HG02981 (cell line): ENCODE results near the gene SCG5.

Source experiments
- ATAC-seq: cut with Tn5 transposase; IDR thresholded peaks from one replicate; pipeline ENCODE4 v1.9.1; 2021; ENCODE audit warnings: mild to moderate bottlenecking, moderate library complexity; ENCODE audit not compliant: unreplicated experiment

The SCG5 gene

DNA sequence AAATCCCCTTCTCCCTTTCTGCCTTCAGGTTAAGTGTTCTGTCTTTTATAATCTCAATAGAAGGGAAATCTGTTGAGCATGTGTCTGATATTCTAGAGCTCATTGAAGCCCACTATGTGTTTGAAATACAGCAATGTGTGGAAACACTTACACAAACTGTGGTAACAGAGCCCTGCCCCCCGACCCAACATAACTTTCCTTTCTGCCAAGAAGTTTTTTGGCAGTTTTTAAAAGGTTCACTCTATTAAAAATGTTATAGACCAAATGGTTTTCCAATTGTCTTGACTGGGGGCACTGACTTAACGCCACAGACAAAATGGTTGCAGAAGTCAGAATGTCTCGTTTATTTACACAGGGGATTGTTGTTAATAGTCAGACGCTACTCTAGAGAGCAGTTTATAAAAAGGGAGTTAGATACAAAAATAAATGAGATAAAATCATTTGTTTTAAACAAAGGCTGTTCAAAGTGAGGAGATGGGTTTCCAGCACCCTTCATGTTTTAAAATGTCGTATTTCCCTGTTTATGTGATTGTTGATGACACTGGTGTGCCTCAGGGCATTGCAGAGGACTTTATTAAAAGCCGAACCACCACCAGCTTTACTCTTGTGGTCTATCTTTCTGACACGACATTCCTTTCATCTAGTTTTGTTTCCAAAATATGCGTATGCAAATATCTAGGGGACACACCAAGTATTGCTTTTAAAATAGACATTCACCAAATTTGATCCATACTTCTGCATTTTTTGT, 49.6 kb downstream of the SCG5 start:
- ATAC-seq = no peak

DNA sequence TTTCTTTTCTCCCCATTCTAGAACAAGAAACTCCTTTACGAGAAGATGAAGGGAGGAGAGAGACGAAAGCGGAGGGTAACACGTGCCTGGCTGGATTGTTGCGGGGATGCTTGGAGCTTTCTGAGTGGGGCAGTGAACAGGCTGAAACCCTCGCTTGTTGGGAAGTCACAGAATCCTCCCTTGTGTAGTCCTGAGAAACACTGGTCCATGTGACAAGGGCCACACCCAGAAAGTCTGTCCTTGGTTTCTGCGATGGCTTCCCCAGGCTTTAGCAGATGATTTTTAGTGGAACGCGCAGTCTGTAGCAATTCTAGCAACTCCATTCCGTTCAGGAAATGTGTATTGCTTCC, 50.2 kb downstream of the SCG5 start:
- ATAC-seq = no peak

DNA sequence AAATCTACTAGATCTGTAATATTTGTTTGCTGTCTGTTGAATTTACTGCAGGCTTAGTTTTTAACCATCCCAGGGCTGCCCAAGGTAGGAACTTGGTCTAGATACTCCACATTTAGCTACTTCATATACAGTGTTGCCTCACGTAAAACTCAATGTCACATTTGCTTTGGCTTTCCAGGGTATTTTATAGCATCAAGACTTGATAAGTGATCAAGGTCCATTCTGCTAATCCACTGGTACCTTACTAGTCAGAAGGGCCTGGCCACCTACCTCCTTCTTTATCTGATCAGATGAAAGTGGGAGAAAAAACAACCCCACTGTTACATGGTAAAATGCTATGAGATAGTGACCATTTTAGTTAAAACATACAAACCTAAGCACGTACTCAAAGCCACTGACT, 50.8 kb downstream of the SCG5 start:
- no peak for ATAC-seq

DNA sequence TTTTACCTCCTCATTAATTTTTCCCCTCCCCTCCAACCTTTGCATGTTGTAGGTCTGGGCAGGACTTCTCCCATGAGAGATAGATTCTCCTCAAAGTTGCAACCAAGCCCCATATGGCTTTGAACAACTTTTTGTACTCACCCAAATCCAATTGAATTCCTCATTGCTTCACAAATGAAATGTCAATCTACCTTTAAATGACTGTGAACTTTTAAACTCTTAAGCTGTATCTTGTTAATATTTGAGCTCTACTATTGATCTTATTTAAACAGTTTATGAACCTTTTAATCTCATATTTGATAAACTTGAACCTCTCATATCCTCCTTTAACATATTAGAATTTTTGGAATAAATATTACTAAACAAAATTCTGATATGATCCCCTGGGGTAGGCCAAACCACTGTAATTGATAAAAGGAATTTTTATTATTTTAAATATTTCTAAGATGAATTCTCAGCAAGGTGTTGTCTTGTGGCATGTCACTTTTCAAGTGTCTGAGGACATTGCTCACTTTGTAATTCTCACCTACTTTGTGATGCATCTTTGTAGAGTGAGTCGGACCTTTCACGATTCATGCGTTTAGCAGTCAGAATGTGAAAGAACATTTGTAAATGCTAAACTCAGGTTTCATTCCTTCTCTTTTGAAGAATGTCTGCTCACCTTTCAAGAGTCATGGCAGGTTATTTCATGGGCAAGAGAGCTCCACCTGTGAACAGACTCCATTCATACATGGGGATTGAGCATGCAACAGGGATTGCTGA, 52.9 kb downstream of the SCG5 start:
- no peak for ATAC-seq

DNA sequence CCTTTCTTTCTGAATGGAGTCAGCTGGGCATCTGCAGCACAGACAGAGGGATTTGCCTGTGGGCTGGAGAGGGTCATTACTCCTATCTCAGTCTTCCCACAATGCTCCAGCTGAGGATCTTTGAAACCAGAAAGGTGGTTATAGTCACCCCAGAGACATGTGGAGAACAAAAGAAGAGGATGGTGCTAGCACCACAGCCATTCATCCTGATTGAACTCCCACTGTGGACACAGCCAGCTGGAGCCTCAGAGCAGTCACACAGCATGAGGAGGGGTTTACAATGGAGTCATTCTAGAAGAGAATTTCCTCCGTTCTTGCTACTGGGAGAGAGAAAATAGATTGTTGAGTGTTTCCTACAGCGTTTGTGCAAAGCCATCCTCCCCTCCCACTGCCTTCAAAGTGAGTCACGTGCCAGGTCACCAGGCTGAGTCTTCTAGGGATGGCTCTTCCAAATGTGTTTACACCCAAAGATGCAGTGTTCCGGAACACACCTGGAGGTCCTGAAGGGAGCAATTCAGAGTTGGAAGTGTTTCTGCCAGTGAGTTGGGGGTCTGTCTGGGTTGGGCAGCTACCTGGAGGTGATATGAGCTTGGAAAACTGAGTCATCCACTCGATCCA, 57.4 kb downstream of the SCG5 start:
- ATAC-seq = no peak

DNA sequence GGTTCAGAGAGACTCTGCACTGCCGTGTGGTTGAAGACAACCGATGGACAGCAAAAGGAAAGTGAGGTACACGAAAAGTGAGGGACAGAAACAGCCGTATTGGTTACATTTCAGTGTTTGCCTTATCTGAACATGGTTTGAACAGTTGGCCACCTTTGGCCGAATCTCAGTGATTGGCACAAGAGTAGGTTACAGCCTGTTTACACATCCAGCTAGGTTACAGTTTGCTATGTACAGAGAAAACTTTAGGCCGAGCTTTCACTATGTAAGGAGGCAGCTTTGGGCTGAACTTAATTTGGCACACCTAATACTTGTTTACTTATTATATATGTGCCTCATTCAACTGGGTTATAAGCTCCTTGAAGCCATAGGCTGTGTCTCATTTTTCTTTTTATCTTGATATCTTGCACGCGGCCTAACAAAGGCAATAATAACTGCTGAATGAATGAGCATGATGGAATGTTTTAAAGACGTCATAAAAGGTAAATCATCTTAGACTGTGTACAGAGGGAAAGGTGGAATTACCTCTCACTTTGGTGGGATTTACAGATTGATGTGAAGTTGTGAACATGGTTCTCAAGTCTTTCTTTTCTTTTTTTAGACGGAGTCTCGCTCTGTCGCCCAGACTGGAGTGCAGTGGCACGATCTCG, 59.1 kb downstream of the SCG5 start:
- ATAC-seq = no peak

DNA sequence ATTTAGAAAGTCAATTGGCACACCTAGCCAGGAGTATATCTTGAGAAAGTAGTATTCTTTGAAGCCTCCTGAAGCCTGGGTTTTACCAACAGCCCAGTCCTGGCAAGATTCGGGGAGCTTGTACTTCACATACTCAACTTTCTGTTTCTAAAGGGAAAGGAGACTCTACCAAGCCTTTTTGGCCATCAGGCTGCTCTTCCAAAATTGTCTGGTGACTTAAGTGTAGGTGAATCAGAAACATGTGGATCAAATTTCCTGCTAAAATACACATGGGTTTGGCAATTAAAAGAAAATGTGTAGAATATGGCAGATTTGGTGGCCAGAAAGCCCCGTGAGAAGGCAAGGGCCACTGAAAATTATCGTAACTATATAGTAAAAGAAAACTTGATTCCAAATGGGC, 60.4 kb downstream of the SCG5 start:
- no peak for ATAC-seq

DNA sequence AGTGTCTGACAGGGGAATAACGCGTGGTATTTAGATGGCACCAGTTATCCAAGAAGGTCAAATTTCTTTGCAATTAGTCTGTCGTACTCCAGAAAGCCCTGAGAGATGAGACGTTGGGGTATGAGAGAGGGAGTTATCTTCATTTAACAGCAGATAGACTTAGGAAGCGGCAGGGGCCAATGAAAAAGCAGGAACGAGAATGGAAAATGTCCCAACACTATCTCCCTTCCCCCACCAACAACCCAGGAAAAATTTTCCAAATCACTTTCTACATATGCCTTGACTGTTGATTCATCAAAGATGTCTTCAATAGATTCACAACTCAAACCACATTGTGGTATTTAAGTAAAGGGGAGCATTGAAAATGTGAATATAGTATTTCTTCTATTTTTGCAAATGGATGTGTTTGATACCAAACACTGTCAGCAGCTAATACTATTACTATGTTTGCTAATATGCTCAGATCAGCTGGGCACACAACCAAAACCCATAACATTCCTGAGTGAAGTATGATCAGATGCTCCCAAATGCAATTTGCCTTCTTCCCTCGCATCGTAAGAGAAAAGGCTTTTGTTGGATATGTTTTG, 63.0 kb downstream of the SCG5 start:
- no peak for ATAC-seq

DNA sequence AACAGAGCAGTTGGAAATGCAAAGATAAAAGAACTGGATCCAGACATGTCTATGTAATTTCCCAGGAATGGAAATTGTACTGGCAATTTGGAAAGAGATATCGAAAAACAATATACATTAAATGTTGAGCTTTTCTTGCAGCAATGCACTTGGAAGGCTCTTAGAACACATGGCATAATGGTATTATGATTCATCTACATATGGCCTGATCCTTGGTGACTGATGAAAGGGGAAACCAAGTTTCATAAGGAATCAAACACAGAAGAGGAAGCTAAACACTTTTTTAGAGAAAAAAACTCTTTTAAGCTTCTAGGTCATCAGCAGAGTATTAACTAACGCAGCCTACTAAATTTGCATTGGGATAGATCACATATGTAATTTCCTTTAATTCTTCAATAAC, 63.9 kb downstream of the SCG5 start:
- no peak for ATAC-seq

DNA sequence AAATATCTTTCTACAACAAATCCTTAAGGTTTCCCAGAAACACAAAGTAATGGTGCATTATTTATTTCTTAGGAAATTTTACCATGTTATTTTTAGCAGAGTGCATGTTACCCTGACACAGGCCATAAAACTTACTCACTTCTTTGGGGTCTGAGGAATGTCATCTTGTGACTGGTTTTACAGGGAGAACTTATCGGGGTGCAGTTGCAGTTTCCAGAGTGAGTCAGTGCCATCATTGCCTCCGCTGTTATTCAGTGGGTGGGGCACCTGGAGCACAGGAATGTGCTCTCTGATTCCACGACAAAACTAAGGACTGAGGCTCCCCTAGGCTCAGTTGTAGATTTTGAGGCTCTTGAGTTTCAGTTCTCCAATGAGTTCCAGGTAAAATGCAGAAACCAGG, 65.2 kb downstream of the SCG5 start:
- ATAC-seq = no peak

DNA sequence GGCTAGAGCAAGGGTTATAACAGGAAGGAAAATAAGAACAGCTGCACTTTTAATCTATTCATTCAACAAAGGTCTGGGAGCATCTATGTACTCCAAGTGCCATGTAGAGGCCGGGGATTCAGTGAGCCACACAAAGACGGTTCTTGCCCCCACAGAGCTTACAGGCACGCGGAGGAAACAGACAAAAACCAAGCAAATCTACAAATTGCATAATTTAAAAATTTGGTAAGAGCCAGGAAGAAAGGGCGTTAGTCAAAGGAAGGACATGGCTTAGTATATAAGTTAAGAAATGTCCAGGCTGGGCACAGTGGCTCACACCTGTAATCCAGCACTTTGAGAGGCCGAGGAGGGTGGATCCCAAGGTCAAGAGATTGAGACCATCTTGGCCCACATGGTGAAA, 65.9 kb downstream of the SCG5 start:
- no peak for ATAC-seq

DNA sequence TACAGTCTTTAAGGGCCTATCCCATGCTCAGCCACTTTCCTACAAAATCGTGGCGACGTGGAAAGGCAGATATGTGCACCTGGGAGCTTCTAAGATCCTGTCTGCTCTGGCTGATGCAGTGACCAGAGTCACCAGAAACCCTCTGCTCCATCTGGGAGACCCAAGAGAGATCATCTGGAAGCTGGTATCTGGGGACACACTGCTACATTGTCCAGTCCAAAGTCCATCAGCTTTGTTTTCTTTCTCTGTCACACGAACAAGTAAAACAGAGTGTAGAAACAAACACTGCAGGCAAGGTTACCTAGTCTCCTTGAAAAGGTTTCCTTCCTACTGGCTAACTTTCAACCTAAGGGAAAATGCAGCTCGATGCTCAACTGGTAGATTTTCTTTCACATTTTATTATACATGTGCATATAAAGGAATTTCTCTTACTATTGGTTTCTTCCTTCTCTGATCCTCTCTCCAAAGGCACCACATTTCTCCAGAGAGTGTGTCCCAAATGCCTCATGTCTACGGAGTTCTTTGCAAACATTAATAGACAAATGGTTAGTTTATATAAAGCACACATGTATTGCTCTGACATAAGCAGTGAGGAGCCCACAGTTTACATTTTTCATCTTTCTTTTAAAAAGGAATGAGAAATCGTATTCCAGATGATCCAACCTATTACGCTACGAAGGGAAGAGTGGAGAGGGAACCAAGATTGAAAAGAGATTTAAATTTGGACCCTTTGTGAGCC, 68.0 kb downstream of the SCG5 start:
- ATAC-seq = no peak

DNA sequence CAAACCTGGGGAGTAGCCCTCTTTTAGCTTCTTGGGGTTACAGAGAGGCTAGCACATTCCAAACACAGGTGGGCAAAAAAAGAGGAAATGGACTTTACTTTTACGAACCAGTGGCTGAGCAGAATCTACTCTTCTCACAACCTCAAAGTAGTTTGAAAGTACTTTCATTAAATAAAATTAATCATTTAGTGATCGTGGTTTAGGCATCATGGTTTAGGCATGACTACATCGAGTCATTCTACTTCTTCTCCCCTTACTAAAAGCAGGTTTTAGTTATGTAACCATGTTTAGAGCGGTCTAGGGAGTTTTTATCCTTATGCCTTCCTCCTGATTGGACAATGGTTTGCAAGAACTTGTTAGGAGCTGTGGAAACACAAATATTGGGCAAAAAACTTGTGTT, 73.8 kb downstream of the SCG5 start:
- peak; percentile 75 for ATAC-seq

DNA sequence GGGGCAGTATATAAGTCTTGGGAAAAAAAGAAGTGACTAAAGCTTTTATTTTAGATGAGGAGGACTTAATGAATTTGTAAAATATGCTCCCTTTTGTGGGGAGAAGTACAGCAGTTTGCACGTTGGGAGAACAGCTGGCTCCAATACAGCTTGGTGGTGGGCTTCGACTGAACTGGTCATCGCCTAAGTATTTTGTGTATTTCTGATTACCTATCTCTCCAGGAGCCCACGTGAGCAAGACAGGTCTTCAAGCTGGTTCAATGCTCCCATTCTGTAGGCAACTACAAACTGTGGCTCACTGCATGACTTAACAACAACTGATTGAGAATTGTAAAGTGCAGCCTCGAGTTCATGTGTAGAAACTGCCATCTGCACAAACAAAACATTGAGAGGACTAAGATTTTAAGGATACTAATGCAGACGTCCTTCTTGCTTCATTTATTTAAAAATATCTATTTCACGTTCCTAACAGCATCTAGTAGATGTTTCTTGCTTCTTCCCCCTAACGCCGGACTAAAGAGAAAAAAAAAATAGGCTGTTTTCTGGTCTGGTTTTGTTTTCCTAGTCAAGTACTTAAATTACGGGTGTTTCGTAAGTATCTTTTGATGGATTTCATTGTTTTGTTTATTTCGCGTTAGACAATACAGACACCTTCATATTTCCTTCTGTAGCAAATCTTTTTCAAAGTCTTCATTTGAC, 74.9 kb downstream of the SCG5 start:
- ATAC-seq = no peak

DNA sequence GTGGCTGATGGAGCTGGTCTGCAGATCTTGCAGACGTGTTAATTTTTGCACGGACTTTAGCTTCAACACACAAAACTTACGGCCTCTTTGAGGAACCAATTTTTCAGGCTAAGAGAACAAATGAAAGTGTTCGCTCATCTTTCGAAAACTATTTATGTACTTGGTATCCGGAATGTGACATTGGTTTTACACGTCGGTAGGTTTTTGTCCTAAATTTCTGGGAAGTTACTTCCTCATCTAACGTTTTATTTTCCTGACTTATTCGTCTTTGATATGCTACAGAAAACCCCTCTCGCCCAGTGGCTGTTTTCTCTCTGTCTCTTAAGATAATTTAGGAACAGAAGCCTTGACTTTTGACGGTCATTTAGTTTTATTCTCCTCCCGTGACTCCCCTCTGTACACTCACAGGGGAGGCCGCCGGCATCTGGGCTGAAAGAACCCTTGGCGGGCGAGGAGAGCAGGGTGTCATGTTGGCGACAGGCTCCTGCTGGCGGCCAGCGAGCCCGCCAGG, 75.5 kb downstream of the SCG5 start:
- no peak for ATAC-seq

DNA sequence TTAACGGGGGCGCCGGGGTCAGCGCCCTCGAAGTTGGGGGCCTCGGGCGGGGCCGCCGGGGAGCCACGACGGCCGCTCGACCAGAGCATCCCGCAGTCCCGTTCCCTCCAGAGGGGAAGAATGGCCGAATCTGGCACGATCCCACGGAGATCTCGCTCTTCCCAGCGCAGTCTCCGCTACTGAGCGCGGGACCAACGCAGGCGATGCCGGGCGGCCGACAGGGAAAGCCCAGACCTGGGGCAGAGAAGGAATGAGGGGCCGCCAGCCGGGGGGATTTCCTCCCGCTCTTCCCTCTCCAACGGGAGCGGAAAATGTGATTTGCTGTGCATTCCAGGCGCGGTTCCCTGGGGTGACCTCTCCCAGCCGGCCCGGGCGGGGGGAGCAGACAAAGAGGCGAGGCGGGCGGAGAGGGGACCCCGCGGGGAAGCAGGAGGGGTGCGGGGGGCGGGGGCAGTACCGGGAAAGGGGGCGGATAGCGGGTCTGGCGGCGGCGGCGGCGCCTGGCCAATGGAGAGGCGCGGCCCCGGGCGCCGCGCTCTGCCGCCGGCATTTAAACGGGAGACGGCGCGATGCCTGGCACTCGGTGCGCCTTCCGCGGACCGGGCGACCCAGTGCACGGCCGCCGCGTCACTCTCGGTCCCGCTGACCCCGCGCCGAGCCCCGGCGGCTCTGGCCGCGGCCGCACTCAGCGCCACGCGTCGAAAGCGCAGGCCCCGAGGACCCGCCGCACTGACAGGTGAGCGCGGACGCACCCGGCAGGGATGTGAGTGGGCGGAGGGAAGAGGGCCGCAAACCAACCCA, 76.1 kb downstream of the SCG5 start, which contains the start of gene GREM1:
TSS of gene GREM1 (plus strand) at position 579 of the 801 bp plus-strand sequence. CDS start 12,687 bp downstream, outside the sequence.
- no peak for ATAC-seq

DNA sequence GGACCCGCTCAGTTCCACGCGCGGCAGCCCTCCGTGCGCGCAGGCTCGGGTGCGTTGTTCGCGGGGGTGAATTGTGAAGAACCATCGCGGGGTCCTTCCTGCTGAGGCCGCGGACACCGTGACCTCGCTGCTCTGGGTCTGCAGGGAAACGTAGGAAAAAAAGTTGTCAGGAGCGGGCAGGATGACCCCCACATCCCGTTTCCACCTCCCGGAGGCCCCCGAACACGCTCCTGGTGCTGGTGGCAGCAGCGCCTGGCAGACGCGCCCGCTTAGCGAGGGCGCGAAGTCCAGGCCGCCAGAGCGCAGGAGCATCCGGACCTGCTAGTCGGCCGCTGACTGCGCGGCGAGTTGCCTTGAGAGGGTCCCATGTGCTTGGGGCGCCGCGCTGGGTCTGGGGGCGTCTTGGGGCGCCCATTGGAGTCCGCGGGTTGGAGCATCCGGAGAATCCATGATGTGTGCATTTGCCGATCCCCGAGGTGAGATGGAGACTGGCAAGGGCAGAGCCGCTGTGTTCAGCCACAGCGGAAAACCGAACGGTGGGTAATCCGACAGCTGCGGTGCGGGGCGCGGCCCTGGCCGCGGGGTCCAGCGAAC, 76.8 kb downstream of the SCG5 start:
- no peak for ATAC-seq
